ENCODE results near the gene SASH1.

The SASH1 gene

DNA sequence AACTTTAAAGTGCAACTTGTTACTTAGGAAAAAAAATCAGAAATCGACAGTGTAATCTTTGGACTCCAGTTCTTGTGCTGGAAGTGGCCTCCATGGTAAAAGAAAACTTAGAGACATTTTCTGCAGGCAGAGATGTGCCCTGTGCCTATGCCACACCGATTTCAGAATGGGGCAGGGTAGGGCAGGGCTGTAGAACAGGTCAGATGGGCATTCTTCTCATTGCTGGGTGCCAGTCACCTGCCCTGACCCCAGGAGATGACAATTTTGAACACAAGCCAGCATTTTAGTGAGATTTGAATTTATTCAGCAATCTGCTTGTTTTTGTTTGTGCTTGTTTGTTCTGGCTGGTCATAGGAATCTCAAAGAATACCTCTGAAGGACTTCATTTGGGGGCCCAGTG lies 63.3 kb downstream of the SASH1 start:
- DNase-seq (ENCODE audit: low spot score), result no peak

DNA sequence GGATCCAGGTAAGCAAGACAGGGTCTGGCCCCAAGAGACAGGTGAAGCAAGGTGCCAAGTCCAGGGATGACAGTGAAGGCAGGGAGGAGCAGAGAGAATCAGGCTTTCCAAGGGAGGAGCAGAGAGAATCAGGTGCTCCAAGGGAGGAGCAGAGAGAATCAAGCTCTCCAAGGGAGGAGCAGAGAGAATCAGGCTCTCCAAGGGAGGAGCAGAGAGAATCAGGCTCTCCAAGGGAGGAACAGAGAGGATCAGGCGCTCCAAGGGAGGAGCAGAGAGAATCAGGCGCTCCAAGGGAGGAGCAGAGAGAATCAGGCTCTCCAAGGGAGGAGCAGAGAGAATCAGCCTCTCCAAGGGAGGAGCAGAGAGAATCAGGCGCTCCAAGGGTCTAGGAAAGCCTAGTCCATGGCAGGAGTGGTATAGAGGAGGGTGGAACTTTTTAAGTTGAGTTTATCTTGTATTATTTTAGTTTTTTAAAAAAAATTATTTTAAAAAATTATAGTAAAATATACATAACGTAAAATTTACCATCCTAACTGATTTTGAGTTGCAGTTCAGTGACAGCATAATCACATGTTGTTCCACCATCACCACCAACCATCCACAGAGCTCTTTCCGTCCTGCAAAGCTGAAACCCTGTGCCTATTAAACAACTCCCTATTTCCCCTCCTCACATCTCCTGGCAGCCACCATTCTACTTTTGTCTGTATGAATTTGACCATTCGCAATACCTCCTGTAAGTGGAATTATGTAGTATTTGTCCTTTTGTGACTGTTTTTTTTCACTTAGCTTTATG lies 64.1 kb downstream of the SASH1 start:
- DNase-seq (ENCODE audit: low spot score), result no peak

DNA sequence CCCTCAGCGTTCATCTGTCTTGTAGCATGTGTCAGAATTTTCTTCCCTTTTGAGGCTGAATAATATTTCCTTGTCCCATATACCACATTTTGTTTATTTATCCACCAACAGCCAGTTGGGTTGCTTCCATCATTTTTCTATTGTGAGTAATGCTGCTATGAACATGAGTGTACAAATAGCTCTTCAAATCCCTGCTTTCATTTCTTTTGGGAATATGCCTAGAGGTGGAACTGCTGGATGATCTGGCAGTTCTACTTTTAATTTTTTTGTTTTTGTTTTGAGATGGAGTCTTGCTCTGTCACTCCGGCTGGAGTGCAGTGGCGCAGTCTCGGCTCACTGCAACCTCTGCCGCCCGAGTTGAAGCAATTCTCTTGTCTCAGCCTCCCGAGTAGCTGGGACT lies 64.7 kb downstream of the SASH1 start:
- DNase-seq (ENCODE audit: low spot score), result peak; percentile 81

DNA sequence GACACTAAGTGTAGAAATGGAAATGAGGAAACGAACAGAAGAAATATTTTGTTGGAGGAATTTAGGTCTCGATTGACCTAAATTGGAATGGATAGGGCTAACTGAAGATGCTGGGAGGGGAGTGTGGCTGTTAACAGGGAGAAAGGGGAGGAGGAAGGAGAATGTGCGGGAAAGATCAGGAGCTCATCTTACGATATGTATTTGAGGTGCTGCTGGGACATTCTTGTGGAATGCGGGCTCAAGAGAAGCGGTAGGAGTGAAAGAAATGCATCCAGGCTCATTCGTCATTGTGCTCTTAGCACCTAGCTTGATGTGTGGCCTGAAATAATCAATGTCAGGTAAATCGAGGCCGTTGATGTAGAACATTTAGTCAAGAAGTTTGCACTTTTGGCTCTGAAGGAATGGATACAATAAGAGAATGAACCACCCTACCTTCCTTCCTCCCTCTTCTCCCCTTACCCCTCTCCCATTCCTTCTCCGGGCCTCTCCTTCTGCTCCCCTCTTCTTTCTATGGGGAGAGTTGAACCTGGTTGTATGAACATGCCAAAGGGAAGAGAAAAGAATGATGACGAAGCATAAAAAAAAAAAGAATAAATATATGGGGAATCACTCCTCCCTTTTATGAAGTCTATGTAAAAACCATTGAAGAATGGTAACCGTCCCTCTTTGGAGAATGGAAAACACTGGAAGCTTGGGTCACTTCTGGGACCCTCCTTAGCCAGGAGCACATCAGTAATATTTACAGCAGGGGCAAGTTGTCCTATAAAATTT lies 70.9 kb downstream of the SASH1 start:
- no peak for DNase-seq (ENCODE audit: low spot score)

DNA sequence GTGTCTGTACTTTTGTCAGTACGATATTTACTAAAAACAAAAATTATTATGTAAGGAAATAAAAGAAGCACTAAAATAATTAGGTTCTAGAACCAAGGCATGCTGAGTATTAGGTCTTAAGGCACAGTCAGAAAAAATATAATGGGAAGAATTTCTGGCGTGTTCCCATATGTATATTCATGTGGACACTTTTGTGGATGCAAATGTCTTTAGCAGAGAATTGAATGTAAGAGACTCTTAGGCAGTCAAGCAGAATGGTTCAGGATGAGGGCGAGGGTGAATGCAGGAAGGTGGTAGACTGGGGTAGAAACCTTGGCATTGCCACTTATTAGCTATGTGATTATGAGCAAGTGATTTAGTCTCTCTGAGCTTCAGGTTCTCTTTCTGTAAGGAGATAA lies 71.5 kb downstream of the SASH1 start:
- no peak for DNase-seq (ENCODE audit: low spot score)

DNA sequence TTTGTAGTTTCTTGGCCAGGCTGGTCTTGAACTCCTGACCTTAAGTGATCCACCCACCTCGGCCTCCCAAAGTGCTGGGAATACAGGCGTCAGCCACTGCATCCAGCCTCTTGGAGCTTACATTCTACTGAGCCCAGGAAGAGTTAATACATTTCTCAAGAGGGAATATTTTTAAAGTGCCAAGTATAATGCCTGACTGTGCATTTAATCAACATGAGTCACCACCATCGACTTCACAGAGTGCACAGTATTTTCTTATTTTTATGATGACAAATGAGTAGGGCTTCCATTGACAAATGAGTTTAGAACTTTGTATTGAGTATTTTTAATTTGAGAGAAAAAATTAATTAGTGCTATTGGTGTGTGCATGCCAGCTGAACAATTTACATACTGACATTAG lies 72.2 kb downstream of the SASH1 start:
- DNase-seq (ENCODE audit: low spot score), result peak; percentile 59

DNA sequence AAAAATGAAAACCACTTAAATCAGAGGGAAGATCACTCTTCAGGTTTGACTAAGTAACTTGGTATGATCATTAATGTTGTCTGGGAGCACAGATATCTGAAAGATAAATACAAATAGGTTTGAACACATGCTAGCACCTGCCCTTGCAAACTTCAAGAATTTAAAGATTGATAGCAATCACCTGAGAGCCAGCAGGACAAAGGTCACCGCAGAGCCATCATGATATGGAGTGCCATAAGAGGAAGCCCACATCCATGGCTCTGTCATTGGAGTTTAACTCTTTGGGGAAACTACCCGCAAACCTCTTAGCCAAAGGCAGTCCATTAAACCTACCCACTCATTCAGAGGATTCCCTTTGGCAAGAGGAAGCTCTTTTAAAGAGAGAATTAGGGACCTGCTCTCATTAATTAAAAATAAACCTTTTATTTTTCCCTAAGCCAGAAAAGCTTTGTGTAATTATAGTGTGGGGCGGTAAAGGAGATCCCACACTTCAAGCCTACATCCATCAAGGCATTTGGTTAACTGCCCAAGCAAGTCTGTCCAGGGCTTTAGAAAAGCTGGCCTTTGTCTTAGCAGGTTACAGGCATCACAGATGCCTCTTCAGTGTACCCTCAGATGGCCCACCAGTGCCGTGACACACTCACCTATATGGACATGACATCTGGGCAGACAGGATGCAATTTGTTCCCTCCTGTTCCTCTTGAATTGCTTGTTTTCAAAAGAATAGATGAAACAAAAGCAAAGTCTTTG lies 73.0 kb downstream of the SASH1 start:
- no peak for DNase-seq (ENCODE audit: low spot score)

DNA sequence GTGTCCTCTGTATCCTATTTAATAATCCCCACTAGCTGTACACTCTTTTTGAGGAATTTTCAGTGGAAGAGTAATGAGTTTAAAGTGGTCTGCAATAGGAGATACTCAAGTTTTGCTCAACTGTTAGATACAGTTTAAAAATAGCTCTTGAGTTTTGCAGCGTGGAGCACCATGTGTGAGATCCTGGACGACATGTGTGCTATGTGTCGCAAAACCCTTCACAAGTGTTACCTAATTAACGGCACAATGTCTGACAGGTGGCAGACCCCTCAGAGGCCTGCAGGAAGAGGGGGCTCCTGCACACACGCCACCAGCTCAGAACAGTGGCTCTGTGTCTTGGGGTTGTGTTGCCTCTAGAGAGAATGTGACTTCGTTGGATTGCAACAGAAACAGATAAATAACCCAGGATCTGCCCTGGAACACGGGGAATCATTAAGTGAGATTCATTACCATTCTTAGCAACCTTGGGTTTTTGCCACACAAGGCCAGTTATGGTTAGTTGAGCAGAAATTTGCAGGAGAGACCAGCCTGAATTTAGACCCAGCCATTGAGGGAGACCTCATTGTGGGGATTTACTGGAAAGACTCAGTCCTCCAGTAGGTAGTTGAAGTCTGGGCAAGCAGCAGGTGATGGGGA lies 73.8 kb downstream of the SASH1 start:
- no peak for DNase-seq (ENCODE audit: low spot score)

DNA sequence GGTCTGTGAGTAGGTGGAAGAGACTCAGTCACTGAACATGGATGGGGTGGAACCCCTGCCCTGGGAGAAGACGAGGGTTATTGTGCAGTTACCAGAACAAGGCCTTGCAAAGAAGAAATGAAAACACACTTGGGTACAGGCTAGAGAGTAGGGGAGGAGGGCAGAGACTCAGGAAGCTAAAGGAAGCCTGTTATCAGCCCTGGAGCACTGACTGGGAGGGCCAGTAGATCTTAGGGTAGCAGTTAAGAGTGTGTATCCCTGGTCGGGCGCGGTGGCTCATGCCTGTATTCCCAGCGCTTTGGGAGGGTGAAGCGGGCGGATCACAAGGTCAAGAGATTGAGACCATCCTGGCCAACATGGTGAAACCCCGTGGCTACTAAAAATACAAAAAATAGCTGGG lies 74.4 kb downstream of the SASH1 start:
- DNase-seq (ENCODE audit: low spot score), result no peak

DNA sequence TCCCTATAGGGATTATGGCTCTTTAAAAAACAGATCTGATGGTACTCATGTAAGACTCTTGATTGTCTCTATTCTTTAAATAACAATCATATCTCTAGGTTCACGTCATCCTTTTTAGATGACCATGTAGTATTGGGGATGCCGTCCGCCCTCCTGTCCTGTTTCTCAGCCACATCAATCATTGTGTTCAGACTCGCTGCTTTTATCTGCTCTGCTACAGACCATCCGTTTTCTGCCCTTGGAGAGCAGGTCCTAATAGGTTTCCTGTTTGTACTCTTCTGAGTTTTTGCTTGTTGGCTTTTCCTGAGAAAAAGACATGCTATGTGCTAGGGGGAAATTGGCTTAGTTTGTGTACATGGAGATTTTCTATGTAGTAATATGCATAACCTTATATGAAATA lies 76.8 kb downstream of the SASH1 start:
- DNase-seq (ENCODE audit: low spot score), result no peak

DNA sequence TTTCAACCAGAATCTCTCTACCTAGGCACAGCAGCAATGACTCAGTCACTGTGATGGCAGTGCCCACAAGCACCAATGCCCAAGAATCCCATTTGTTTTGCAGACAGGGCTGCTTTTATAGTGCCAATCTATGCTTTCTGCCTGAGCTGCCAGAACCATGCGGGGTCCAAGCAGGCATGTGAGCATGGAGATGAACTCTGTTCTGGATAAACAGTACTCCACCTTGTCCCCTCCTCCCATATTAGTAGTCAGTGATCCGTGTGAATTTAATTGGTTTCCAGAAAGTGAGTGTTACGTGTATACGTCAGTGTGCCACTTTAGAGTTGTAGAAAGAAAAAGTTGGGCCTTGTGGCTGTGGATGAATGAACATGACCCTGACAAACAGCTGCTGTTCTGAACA lies 79.4 kb downstream of the SASH1 start:
- DNase-seq (ENCODE audit: low spot score), result no peak

DNA sequence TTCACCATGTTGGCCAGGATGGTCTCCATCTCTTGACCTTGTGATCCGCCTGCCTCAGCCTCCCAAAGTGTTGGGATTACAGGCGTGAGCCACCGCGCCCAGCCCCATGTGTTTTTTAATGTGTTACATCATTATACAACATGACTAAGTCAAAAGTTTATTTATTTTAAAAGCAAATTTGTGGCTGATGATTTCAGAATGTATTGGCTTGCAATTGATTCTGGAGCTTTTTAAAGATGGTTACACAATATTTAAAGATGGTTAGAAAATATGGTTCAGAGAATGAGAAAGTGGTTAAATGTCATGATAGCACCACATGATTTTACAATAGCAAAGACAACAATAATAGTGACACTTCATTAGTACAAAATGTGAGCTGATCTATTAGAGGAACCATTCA lies 80.5 kb downstream of the SASH1 start:
- DNase-seq (ENCODE audit: low spot score), result no peak

DNA sequence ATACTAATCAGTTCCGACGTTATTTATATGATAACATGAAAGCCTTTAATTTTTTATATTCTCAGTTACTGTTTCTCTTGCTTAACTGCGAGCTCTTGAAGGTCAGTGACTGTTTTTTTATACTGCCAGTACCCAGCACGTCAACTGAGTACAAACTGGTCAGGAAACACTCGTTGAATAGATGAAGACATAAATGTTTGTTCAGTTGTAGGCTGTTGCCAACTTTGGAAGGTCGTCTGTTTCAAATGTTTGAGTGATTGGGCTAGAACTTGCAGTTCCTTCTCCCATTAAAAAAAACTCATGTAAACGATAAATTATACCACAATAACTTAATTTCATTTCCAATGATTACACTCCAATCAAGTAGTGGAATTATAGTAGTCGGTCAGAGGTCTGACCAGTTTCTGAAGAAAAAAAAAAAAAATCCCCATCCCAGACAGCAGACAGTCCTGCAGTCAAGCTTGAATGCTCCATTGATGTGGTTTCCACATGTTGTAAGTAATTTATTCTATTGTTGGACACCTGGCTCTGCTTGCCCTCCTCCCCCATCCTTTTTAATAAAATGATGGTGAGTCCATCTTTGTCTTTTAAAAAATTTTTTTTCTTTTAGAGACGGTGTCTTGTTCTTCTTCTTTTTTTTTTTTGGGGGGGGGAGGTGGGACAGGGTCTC lies 81.1 kb downstream of the SASH1 start:
- DNase-seq (ENCODE audit: low spot score), result no peak

DNA sequence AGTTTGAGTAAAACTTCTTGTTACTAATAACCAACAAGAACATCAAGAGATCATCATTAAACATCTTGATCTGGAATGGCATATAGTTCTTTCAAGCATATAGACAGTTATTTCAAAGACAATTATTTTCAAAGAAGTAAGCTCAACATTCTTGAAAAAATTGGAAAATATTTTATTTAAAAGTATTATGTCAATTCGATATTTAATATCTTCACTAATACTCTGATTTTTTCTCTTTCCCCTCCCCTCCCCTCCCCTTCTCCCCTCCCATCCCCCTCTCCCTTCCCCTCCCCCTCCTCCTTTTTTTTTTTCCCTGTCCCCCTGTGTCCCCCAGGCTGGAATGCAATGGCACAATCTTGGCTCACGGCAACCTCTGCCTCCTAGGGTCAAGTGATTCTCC lies 82.8 kb downstream of the SASH1 start:
- no peak for DNase-seq (ENCODE audit: low spot score)

DNA sequence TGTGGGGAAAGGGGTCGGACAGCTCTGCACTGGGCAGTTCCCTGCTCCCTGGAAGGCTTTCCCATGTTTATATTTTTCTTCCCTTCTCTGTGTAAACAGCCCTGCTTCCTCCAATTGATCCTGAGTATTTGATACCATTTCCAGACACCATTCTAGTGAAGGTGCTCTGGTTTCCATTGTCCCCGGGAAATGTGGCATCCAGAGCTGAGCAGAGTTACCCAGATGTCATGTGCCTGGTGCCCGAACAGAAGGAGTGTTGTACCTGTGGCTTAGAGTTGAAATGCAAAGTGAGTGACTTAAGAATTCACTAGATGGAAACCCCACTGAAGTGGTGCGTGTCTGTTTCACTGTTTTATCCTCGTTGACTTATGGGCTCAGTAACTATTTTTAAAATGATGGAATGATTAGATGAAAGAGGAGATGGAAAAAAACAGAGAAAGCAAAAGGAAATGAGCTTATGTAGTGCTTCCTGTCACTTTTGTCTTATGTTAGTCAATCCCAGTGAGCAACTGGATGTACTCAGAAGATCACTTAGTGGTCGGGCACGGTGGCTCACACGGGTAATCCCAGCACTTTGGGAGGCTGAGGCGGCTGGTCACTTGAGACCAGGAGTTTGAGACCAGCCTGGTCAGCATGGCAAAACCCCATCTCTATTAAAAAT lies 83.8 kb downstream of the SASH1 start:
- no peak for DNase-seq (ENCODE audit: low spot score)

DNA sequence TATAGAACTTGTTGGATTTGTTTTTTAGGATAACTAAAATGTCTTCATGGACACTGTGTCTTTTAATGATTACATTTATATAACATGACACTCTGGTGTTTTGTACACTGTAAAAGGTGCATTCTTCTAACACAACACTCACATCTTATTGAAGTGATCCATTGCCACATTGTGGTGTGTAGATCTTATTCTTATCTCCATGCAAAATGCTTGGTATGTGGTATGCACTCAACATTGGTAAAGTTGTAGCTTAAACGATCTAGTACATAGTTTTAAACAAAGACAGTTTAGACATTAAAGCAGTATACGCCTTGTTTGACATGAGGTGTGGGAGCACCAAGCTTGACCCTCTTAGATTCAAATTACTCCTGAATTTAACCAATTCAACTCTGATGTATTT lies 84.7 kb downstream of the SASH1 start:
- DNase-seq (ENCODE audit: low spot score), result no peak

DNA sequence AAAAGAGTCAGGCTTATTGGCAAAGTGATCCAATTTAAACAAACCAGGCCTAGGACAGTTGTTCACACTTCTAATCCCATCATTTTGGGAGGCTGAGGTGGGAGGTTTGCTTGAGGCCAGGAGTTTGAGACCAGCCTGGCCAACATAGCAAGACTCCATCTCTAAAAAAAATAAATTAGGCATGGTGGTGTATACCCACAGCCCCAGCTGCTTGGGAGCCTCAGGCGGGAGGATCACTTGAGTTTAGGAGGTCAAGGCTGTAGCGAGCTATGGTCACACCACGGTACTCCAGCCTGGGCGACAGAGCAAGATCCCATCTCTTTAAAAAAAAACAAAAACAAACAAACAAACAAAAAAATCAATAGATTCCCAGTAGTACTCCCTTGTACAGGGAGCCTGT lies 86.8 kb downstream of the SASH1 start:
- DNase-seq (ENCODE audit: low spot score), result no peak

DNA sequence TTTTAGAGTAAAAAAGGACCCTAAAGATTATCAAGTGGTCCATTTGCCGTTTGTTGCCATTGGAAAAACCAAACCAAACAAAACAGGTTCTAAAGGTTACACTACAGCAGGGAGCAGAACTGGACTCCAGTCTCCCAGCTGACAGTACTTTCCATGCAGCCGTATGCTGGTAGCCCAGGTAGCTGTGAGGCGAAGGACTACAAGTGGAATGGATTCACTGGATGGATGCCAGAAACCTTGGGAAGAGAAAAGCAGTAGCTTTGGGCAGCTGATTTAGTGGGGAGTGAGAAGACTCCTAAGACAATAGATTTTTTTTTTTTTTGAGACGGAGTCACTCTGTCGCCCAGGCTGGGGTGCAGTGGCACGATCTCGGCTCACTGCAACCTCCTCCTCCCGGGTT lies 88.3 kb downstream of the SASH1 start:
- no peak for DNase-seq (ENCODE audit: low spot score)

DNA sequence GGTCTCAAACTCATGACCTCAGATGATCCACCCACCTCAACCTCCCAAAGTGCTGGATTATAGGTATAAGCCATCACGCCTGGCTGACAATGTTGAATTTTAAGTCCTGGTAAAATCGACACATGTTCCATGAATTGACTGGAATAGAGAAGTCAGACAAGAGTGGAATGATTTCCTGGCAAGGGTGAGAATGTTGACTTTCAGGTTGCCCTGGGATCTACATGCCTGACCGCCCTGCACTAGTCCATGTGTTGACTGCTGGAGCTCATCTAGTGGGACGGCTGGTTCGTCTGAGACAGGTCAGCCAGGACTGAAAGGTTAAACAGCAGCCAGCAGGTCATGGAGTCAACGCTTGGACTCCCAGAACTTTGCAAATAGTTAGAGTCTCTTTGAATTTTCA lies 88.8 kb downstream of the SASH1 start:
- no peak for DNase-seq (ENCODE audit: low spot score)

DNA sequence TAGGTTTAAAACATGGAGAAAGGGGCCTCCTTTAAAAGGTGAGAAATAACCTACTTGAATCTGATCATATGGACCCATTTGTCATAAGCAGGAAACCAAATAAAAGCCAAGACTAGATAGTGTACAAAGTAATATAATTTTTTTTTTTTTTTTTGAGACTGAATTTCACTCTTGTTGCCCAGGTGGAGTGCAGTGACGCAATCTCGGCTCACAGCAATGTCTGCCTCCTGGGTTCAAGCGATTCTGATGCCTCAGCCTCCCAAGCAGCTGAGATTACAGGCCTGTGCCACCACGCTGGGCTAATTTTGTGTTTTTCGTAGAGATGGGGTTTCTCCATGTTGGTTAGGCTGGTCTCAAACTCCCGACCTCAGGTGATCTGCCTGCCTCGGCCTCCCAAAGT lies 89.2 kb downstream of the SASH1 start:
- DNase-seq (ENCODE audit: low spot score), result no peak

DNA sequence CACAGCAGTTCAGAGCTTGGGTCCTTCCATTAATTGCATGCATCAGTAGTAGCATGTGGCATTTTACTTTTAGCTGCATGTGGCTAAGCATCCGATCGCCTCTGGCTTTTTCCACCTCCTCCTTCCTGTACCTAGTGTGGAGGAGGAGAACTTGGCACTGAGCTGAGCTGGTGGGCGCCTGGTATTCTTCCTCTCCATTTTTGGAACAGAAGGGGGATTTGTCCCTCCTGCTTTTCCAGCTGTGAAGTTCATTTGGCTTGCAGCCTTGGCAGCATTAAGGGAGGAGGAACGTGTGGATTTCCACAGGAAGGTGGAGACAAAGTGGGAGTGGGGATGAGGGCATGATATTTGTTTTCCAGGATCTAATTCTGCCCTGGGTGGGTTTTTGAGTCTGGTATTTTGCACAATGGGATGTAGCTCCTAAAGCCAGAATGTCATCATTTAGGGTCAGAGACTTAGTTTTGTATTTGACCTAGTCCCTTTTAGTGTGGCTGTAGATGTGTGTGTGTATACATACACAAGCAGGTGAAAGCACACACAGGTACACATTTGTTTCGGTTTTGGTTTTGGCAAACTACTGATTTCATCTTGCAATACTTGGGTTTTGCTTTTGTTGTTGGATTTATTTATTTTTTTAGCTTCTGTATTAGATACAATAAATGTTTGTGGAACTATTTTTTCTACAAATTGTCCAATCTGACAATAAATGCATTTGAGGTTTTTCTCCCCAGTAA lies 90.0 kb downstream of the SASH1 start:
- no peak for DNase-seq (ENCODE audit: low spot score)

Measured in hepatic stellate cell (primary cell).